GM06990 (cell line): ENCODE results near the gene CPA4.

Experiments used
- DNase-seq: peaks from one replicate; pipeline ENCODE4 v3.0.0-alpha.2; 2011; ENCODE audit not compliant: insufficient read length; ENCODE audit errors: extremely low read depth
- H3K27me3 ChIP-seq: replicated peaks from 2 replicates; pipeline ENCODE4 v1.6.0; 2011; ENCODE audit warnings: low read length; ENCODE audit not compliant: control insufficient read depth, insufficient read depth
- H3K36me3 ChIP-seq: 2 replicates; pipeline ENCODE4 v1.5.1; 2011; ENCODE audit warnings: low read length; ENCODE audit not compliant: control insufficient read depth, insufficient read depth
- H3K4me3 ChIP-seq: replicated peaks from 2 replicates; pipeline ENCODE4 v1.5.1; 2011; ENCODE audit warnings: low read depth, mild to moderate bottlenecking, control low read depth, low read length
- TF ChIP-seq, protein P1 (sequence below): IDR thresholded peaks from 2 replicates; pipeline ENCODE4 v1.5.1; 2011; ENCODE audit warnings: low read length, control low read depth, mild to moderate bottlenecking, inconsistent platforms; ENCODE audit not compliant: insufficient read depth, poor library complexity, severe bottlenecking

The CPA4 gene

DNA sequence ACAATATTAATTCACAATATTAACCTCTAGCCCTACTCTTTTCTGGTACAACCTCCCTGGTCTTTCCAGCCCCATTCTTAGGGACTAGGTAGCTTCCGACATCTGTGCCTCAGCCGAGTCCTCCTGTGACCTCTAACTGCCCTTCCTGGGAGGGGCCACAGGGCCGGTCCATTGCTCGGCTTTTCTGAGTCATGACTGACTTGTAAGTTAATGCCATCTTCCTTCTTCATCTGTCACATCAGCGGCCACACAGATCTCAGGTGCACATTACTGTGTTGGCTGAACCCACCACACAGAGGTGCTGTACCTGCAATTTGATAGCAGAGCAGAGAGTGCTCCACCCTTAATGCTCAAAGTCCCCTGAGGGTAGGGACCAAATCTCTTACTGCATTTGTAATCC lies 4.1 kb upstream of the CPA4 start:
- Histone ChIP-seq H3K27me3 (no peaks in the 10 kb centered on the region), H3K36me3 (no peaks in the 10 kb centered on the region), H3K4me3 (no peak overlapping the region)
- TF ChIP-seq, protein P1, sequence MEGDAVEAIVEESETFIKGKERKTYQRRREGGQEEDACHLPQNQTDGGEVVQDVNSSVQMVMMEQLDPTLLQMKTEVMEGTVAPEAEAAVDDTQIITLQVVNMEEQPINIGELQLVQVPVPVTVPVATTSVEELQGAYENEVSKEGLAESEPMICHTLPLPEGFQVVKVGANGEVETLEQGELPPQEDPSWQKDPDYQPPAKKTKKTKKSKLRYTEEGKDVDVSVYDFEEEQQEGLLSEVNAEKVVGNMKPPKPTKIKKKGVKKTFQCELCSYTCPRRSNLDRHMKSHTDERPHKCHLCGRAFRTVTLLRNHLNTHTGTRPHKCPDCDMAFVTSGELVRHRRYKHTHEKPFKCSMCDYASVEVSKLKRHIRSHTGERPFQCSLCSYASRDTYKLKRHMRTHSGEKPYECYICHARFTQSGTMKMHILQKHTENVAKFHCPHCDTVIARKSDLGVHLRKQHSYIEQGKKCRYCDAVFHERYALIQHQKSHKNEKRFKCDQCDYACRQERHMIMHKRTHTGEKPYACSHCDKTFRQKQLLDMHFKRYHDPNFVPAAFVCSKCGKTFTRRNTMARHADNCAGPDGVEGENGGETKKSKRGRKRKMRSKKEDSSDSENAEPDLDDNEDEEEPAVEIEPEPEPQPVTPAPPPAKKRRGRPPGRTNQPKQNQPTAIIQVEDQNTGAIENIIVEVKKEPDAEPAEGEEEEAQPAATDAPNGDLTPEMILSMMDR: no peak
- no peak for DNase-seq

DNA sequence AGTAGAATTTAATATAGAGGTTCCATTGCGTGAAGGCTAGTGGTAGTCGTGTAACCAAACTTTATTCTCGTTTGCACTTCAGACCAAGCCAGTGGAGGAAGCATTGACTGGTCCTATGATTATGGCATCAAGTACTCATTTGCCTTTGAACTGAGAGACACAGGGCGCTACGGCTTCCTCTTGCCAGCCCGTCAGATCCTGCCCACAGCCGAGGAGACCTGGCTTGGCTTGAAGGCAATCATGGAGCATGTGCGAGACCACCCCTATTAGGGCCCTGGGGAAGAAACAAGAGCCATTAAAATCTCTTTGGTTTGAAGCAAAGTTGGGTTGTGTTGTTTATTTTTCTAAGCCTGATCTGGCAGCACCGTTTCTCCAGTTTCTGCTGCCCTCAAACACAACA lies 3.5 kb upstream of the CPA4 start:
- no peaks in the 10 kb centered on the region for H3K27me3 ChIP-seq
- no peak overlapping the region for H3K4me3 ChIP-seq
- DNase-seq: no peak
- no peaks in the 10 kb centered on the region for H3K36me3 ChIP-seq
- TF ChIP-seq, protein P1: no peak

DNA sequence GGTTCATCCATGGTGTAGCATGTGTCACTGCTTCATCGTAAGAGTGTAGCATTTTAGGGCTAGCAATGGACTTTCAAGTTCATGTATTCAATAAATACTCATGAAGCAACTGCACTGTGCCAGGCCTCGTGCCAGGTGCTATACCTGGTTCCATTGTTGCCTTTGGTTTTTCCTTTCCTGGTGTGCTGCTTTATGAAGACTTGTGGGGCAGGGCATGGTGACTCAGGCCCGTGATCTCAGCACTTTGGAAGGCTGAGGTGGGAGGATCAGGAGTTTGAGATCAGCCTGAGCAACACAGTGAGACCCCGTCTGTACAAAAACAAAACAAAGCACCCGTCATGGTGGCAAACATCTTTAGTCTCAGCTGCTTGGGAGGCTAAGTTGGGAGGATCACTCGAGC lies 2.2 kb upstream of the CPA4 start:
- no peak for DNase-seq
- no peaks in the 10 kb centered on the region for H3K27me3 ChIP-seq
- H3K36me3 ChIP-seq: no peaks in the 10 kb centered on the region
- H3K4me3 ChIP-seq: no peak overlapping the region
- TF ChIP-seq, protein P1: no peak

DNA sequence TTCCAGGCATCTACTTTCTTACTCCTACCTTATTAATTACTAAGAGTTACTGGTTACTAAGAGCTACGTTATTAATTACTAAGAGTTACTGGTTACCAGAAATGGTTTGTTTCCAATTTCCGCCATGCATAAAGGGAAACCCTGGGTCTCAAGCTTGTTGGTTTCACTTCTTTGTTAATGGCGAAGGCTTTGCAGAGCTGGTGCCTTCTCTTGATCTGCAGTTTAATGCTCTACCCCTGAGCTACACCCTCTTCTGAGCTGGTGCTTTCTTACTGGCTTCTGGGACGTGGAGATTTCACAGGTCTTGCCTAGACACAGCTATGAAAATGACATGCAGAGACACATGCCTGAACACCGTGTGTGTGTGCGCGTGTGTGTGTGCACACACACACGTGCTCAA lies 560 bp downstream of the CPA4 start:
- TF ChIP-seq, protein P1: no peak
- no peak overlapping the region for H3K4me3 ChIP-seq
- H3K36me3 ChIP-seq: no peaks in the 10 kb centered on the region
- no peaks in the 10 kb centered on the region for H3K27me3 ChIP-seq
- DNase-seq: no peak

DNA sequence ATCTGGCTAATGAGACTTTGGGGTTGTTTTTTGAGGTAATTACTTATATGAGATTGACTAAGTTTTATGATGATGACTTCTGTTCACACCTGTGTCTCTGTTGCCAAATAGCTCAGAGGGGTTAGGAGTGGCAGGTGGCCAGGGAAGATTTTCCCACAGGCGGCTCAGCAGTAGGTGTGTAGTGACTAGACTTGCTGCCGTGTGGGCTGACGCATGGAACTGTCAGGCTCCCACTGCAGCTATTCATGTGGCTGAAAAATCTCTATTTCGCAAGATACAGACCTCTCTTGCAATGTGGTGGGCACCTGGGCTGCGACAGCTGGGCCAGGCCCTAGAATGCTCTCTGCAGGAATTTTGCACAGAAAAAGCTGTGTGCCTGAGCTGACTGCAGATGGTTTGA lies 1.4 kb downstream of the CPA4 start:
- Histone ChIP-seq H3K36me3 (no peaks in the 10 kb centered on the region), H3K4me3 (no peak overlapping the region), H3K27me3 (no peaks in the 10 kb centered on the region)
- DNase-seq: no peak
- TF ChIP-seq, protein P1: no peak

DNA sequence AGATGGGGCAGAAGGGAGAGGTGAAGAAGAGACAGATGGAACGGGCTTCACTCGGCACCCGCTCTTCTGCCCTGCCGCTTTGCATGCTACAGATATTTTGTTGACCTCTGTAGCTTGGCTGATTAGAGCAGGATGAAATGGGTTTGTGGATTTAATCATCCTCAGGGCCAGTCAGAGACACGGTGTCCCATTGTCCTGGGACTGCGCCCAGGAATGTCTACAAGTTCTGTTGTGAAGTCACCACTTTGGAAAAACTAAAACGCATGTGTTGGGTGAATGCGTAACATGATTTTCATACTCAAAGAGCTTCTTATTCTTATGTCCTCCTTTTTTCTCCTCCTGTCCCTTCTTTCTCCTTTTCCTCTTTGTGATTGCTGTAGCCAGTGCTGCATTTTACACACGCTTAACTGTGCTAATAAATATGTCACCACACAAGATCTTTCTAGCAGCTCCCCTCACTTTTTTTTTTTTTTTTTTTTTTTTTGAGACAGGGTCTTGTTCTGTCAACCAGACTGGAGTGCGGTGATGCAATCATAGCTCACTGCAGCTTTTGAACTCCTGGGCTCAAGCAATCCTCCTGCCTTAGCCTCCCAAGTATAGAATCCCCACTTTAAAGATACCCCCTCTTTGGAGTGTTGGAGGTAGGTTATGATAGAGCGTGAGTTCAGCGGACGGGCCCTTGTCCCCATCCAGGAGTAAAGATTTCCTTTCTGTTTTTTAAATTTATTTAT lies 3.4 kb downstream of the CPA4 start:
- no peak for DNase-seq
- H3K27me3 ChIP-seq: no peaks in the 10 kb centered on the region
- H3K4me3 ChIP-seq: no peak overlapping the region
- TF ChIP-seq, protein P1: no peak
- no peaks in the 10 kb centered on the region for H3K36me3 ChIP-seq
